ENCODE measurements around the gene UBE2R2. TPM values are rescaled to one million over a fixed set of nuclear protein-coding genes. Genes with fewer than 3 reads are reported as not detected.
A peak's percentile ranks its signal among the peaks of the same experiment; 100 is the strongest.

The UBE2R2 gene
- total RNA-seq, 5 donors from 2014 or later (not counting 1 experiment from before 2014, with no cell fraction given): 23.8 to 29.3 (median 28.1) TPM

- H3K4me1 Mint-ChIP-seq: peaks cover 0 to 3% (median 2%) of the 10 kb centered on the region in 3 donors
- no peaks in the 10 kb centered on the region for H3K36me3 Mint-ChIP-seq
- no peak overlapping the region for H3K4me3 ChIP-seq (ENCODE audit: control insufficient read depth in 1 of 2, extremely low read depth in 1 of 2, low read length in 1 of 2)
- H3K9me3 ChIP-seq: no peaks in the 10 kb centered on the region
- DNase-seq (peak in 34 of 35 experiments; percentile 1 to 77 (median 30)), ATAC-seq (replicated peaks in 1 of 4) (peak; percentile 69 to 83 (median 78))
- no peaks in the 10 kb centered on the region for H3K4me1 ChIP-seq (ENCODE audit: control insufficient read depth in 1 of 2, extremely low read depth in 1 of 2, insufficient read depth in 2 of 2, low read length in 2 of 2)
- H3K27me3 ChIP-seq (replicated peaks in 1 of 2; ENCODE audit: control insufficient read depth in 2 of 2, extremely low read depth in 1 of 2, insufficient read depth in 2 of 2, low read length in 1 of 2): peaks cover 0 to 4% of the 10 kb centered on the region in 2 experiments
- WGBS (ENCODE audit: insufficient coverage): 0% methylated on average over 2 of the region's 6 CpGs
- no peak overlapping the region for H3K4me3 Mint-ChIP-seq
- ChIA-PET POLR2A (no interaction called here), CTCF (interaction anchor here (0.6 to 2.0 kb wide), 7 partner anchors 10 to 159 kb away, joined by 3 to 22 read pairs (median 4); partner anchors contain the start of gene UBE2R2 (in 1 of the 2))
- no peaks in the 10 kb centered on the region for H3K36me3 ChIP-seq (ENCODE audit: control insufficient read depth in 2 of 2, extremely low read depth in 1 of 2, insufficient read depth in 1 of 2, low read length in 1 of 2)
- H3K27me3 Mint-ChIP-seq: peaks cover 5 to 10% of the 10 kb centered on the region in 2 donors
- H3K27ac Mint-ChIP-seq: no peak overlapping the region
- H3K9me3 Mint-ChIP-seq: no peaks in the 10 kb centered on the region
- H3K27ac ChIP-seq (ENCODE audit: low read length): no peak overlapping the region
These were observed 38.1 kb upstream of the UBE2R2 start for GRCh38 chr9:33778700-33779351.

GRCh38 chr9:33780276-33780675, 36.7 kb upstream of the UBE2R2 start:
- no peak overlapping the region for H3K27ac ChIP-seq (ENCODE audit: low read length)
- H3K27me3 Mint-ChIP-seq: peaks cover 6 to 10% of the 10 kb centered on the region in 2 donors
- no peaks in the 10 kb centered on the region for H3K4me1 ChIP-seq (ENCODE audit: control insufficient read depth in 1 of 2, extremely low read depth in 1 of 2, insufficient read depth in 2 of 2, low read length in 2 of 2)
- POLR2A ChIA-PET: no interaction called here
- no peaks in the 10 kb centered on the region for H3K9me3 ChIP-seq
- H3K36me3 Mint-ChIP-seq: no peaks in the 10 kb centered on the region
- H3K27me3 ChIP-seq (replicated peaks in 1 of 2; ENCODE audit: control insufficient read depth in 2 of 2, extremely low read depth in 1 of 2, insufficient read depth in 2 of 2, low read length in 1 of 2): peaks cover 0 to 4% of the 10 kb centered on the region in 2 experiments
- peaks cover 0 to 3% (median 2%) of the 10 kb centered on the region in 3 donors for H3K4me1 Mint-ChIP-seq
- H3K4me3 ChIP-seq (ENCODE audit: control insufficient read depth in 1 of 2, extremely low read depth in 1 of 2, low read length in 1 of 2): no peak overlapping the region
- no peak overlapping the region for H3K27ac Mint-ChIP-seq
- no peaks in the 10 kb centered on the region for H3K36me3 ChIP-seq (ENCODE audit: control insufficient read depth in 2 of 2, extremely low read depth in 1 of 2, insufficient read depth in 1 of 2, low read length in 1 of 2)
- CTCF ChIA-PET: interaction anchor here in 1 of 2 donors (0.6 kb wide), 1 partner anchor 156 kb away, joined by 3 read pairs; no protein-coding TSS in a partner anchor
- no peaks in the 10 kb centered on the region for H3K9me3 Mint-ChIP-seq
- H3K4me3 Mint-ChIP-seq: no peak overlapping the region
- ATAC-seq (replicated peaks in 1 of 4): no peak
- no peak for DNase-seq

GRCh38 chr9:33781736-33782135, 35.2 kb upstream of the UBE2R2 start:
- ChIA-PET CTCF (no interaction called here), POLR2A (no interaction called here)
- Histone ChIP-seq H3K4me3 (ENCODE audit: control insufficient read depth in 1 of 2, extremely low read depth in 1 of 2, low read length in 1 of 2) (no peak overlapping the region), H3K27me3 (replicated peaks in 1 of 2; ENCODE audit: control insufficient read depth in 2 of 2, extremely low read depth in 1 of 2, insufficient read depth in 2 of 2, low read length in 1 of 2) (peaks cover 0 to 4% of the 10 kb centered on the region in 2 experiments), H3K36me3 (ENCODE audit: control insufficient read depth in 2 of 2, extremely low read depth in 1 of 2, insufficient read depth in 1 of 2, low read length in 1 of 2) (no peaks in the 10 kb centered on the region), H3K9me3 (no peaks in the 10 kb centered on the region), H3K27ac (ENCODE audit: low read length) (no peak overlapping the region), H3K4me1 (ENCODE audit: control insufficient read depth in 1 of 2, extremely low read depth in 1 of 2, insufficient read depth in 2 of 2, low read length in 2 of 2) (no peaks in the 10 kb centered on the region)
- no peak overlapping the region for H3K4me3 Mint-ChIP-seq
- no CpG with 5 or more reads among the region's 1 CpG for whole genome bisulfite sequencing (ENCODE audit: insufficient coverage)
- H3K4me1 Mint-ChIP-seq: peaks cover 0 to 3% (median 2%) of the 10 kb centered on the region in 3 donors
- no peak overlapping the region for H3K27ac Mint-ChIP-seq
- DNase-seq (no peak), ATAC-seq (replicated peaks in 1 of 4) (no peak)
- no peaks in the 10 kb centered on the region for H3K36me3 Mint-ChIP-seq
- H3K9me3 Mint-ChIP-seq: no peaks in the 10 kb centered on the region
- peaks cover 12 to 18% of the 10 kb centered on the region in 2 donors for H3K27me3 Mint-ChIP-seq

GRCh38 chr9:33782395-33783152, 34.4 kb upstream of the UBE2R2 start:
- WGBS (ENCODE audit: insufficient coverage): 0% methylated on average over 1 of the region's 4 CpGs
- DNase-seq (no peak), ATAC-seq (replicated peaks in 1 of 4) (no peak)
- Mint-ChIP-seq H3K4me1 (peaks cover 0 to 3% (median 2%) of the 10 kb centered on the region in 3 donors), H3K9me3 (no peaks in the 10 kb centered on the region), H3K27ac (no peak overlapping the region), H3K4me3 (no peak overlapping the region), H3K27me3 (peaks cover 12 to 18% of the 10 kb centered on the region in 2 donors), H3K36me3 (no peaks in the 10 kb centered on the region)
- H3K9me3 ChIP-seq: no peaks in the 10 kb centered on the region
- H3K36me3 ChIP-seq (ENCODE audit: control insufficient read depth in 2 of 2, extremely low read depth in 1 of 2, insufficient read depth in 1 of 2, low read length in 1 of 2): no peaks in the 10 kb centered on the region
- H3K4me1 ChIP-seq (ENCODE audit: control insufficient read depth in 1 of 2, extremely low read depth in 1 of 2, insufficient read depth in 2 of 2, low read length in 2 of 2): no peaks in the 10 kb centered on the region
- H3K27me3 ChIP-seq (replicated peaks in 1 of 2; ENCODE audit: control insufficient read depth in 2 of 2, extremely low read depth in 1 of 2, insufficient read depth in 2 of 2, low read length in 1 of 2): peaks cover 0 to 4% of the 10 kb centered on the region in 2 experiments
- H3K4me3 ChIP-seq (ENCODE audit: control insufficient read depth in 1 of 2, extremely low read depth in 1 of 2, low read length in 1 of 2): no peak overlapping the region
- POLR2A ChIA-PET: no interaction called here
- CTCF ChIA-PET: no interaction called here
- H3K27ac ChIP-seq (ENCODE audit: low read length): no peak overlapping the region

- H3K4me3 ChIP-seq (ENCODE audit: control insufficient read depth in 1 of 2, extremely low read depth in 1 of 2, low read length in 1 of 2): no peak overlapping the region
- no peak overlapping the region for H3K4me3 Mint-ChIP-seq
- H3K27ac ChIP-seq (ENCODE audit: low read length): no peak overlapping the region
- no peaks in the 10 kb centered on the region for H3K9me3 Mint-ChIP-seq
- 97% methylated on average over 3 of the region's 5 CpGs for WGBS (ENCODE audit: insufficient coverage)
- no peak for DNase-seq
- H3K9me3 ChIP-seq: no peaks in the 10 kb centered on the region
- H3K27me3 Mint-ChIP-seq: peaks cover 4 to 18% of the 10 kb centered on the region in 2 donors
- no peak overlapping the region for H3K27ac Mint-ChIP-seq
- no peak for ATAC-seq (replicated peaks in 1 of 4)
- H3K4me1 Mint-ChIP-seq: no peaks in the 10 kb centered on the region
- ChIA-PET CTCF (no interaction called here), POLR2A (no interaction called here)
- no peaks in the 10 kb centered on the region for H3K4me1 ChIP-seq (ENCODE audit: control insufficient read depth in 1 of 2, extremely low read depth in 1 of 2, insufficient read depth in 2 of 2, low read length in 2 of 2)
- no peaks in the 10 kb centered on the region for H3K36me3 ChIP-seq (ENCODE audit: control insufficient read depth in 2 of 2, extremely low read depth in 1 of 2, insufficient read depth in 1 of 2, low read length in 1 of 2)
- no peaks in the 10 kb centered on the region for H3K36me3 Mint-ChIP-seq
- no peaks in the 10 kb centered on the region for H3K27me3 ChIP-seq (replicated peaks in 1 of 2; ENCODE audit: control insufficient read depth in 2 of 2, extremely low read depth in 1 of 2, insufficient read depth in 2 of 2, low read length in 1 of 2)
These were observed 31.0 kb upstream of the UBE2R2 start for GRCh38 chr9:33785914-33786313.

GRCh38 chr9:33786681-33787080, 30.3 kb upstream of the UBE2R2 start:
- no peak overlapping the region for H3K27ac Mint-ChIP-seq

More at GRCh38 chr9:33786681-33787080, 30.3 kb upstream of the UBE2R2 start:
- CTCF ChIA-PET: no interaction called here
- Histone ChIP-seq H3K4me1 (ENCODE audit: control insufficient read depth in 1 of 2, extremely low read depth in 1 of 2, insufficient read depth in 2 of 2, low read length in 2 of 2) (no peaks in the 10 kb centered on the region), H3K9me3 (no peaks in the 10 kb centered on the region), H3K27ac (ENCODE audit: low read length) (no peak overlapping the region), H3K36me3 (ENCODE audit: control insufficient read depth in 2 of 2, extremely low read depth in 1 of 2, insufficient read depth in 1 of 2, low read length in 1 of 2) (no peaks in the 10 kb centered on the region), H3K4me3 (ENCODE audit: control insufficient read depth in 1 of 2, extremely low read depth in 1 of 2, low read length in 1 of 2) (no peak overlapping the region), H3K27me3 (replicated peaks in 1 of 2; ENCODE audit: control insufficient read depth in 2 of 2, extremely low read depth in 1 of 2, insufficient read depth in 2 of 2, low read length in 1 of 2) (peaks cover 0 to 2% of the 10 kb centered on the region in 2 experiments)
- WGBS (ENCODE audit: insufficient coverage): 43% methylated on average over 2 of the region's 2 CpGs
- Mint-ChIP-seq H3K36me3 (no peaks in the 10 kb centered on the region), H3K9me3 (no peaks in the 10 kb centered on the region), H3K27me3 (peaks cover 2 to 18% of the 10 kb centered on the region in 2 donors), H3K4me3 (no peak overlapping the region), H3K4me1 (no peaks in the 10 kb centered on the region)
- POLR2A ChIA-PET: no interaction called here
- DNase-seq (no peak), ATAC-seq (replicated peaks in 1 of 4) (no peak)

All from T-cell (primary cell).